Ascending aorta (tissue), 2 donors: ENCODE results near the gene AGAP1. TPM values are rescaled to one million over a fixed set of nuclear protein-coding genes. Genes with fewer than 3 reads are reported as not detected.

Experiments used
- DNase-seq, 2 donors: peaks; one replicate each; pipeline ENCODE4 v3.0.0-alpha.2; 2019; ENCODE audit warnings: low spot score in 2 of 2
- H3K27ac ChIP-seq, 2 donors: fragments of 200-600 bp; sonication (generic); one replicate each; pipeline ENCODE4 v1.5.1; 2016 to 2017; ENCODE audit warnings: mild to moderate bottlenecking in 1 of 2
- H3K27me3 ChIP-seq: fragments of 200-600 bp; sonication (generic); one replicate; pipeline ENCODE4 v1.5.1; 2017
- H3K36me3 ChIP-seq, 2 donors: fragments of 200-600 bp; sonication (generic); one replicate each; pipeline ENCODE4 v1.5.1; 2016
- H3K4me1 ChIP-seq, 2 donors: fragments of 200-600 bp; sonication (generic); one replicate each; pipeline ENCODE4 v1.5.1; 2016 to 2017; ENCODE audit warnings: mild to moderate bottlenecking in 1 of 2
- H3K4me3 ChIP-seq, 2 donors: fragments of 200-600 bp; sonication (generic); one replicate each; pipeline ENCODE4 v1.5.1; 2016 to 2017; ENCODE audit warnings: mild to moderate bottlenecking in 1 of 2
- H3K9me3 ChIP-seq, 2 donors: fragments of 200-600 bp; sonication (generic); one replicate each; pipeline ENCODE4 v1.5.1; 2016
- intact Hi-C: fragments of 100-400 bp; cut with DNase I; formaldehyde crosslinking; loops from one replicate; pipeline ENCODE4 v1.15.1; 2023
- total RNA-seq: library from RNA; depleted of rRNA; stranded (reverse); fragments of >200 nt; gene quantifications from one replicate; pipeline ENCODE4 v1.1.0, GENCODE V29; 2016
- TF ChIP-seq, protein P1 (sequence below), 3 experiments: fragments of 200-600 bp in 2 of 3; fragments of 450-650 bp in 1 of 3; sonication (generic) in 2 of 3; IDR thresholded peaks; one replicate each; pipeline ENCODE4 v1.5.1; 2016 to 2019; ENCODE audit warnings: antibody characterized with exemption in 3 of 3, mild to moderate bottlenecking in 1 of 3, moderate library complexity in 1 of 3

The AGAP1 gene
- total RNA-seq, 1 donor from 2014 or later = 19.7 TPM

DNA sequence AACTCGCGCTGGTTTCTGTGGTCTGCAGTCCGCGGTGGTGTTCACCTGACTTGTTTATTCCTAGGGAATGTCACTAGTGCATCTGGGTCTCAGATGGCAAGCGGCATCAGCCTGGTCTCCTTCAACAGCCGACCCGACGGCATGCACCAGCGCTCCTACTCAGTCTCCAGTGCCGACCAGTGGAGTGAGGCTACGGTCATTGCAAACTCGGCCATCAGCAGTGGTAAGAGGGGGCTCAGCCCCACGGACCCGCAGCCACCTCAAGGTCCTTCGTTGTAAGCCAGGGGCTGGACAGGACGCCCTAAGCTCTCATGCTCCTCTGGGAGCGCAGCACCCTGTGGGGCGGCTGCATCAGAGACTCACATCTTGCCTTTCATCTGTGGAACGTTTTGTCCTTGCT, 436.9 kb downstream of the AGAP1 start:
- H3K36me3 ChIP-seq = peaks cover 6 to 21% of the 10 kb centered on the region in 2 donors
- H3K27ac ChIP-seq = no peak overlapping the region
- H3K9me3 ChIP-seq = no peaks in the 10 kb centered on the region
- H3K27me3 ChIP-seq = no peaks in the 10 kb centered on the region
- no peaks in the 10 kb centered on the region for H3K4me1 ChIP-seq
- DNase-seq = no peak
- no peak overlapping the region for H3K4me3 ChIP-seq
- intact Hi-C loops = no loop called here
- TF ChIP-seq, protein P1, sequence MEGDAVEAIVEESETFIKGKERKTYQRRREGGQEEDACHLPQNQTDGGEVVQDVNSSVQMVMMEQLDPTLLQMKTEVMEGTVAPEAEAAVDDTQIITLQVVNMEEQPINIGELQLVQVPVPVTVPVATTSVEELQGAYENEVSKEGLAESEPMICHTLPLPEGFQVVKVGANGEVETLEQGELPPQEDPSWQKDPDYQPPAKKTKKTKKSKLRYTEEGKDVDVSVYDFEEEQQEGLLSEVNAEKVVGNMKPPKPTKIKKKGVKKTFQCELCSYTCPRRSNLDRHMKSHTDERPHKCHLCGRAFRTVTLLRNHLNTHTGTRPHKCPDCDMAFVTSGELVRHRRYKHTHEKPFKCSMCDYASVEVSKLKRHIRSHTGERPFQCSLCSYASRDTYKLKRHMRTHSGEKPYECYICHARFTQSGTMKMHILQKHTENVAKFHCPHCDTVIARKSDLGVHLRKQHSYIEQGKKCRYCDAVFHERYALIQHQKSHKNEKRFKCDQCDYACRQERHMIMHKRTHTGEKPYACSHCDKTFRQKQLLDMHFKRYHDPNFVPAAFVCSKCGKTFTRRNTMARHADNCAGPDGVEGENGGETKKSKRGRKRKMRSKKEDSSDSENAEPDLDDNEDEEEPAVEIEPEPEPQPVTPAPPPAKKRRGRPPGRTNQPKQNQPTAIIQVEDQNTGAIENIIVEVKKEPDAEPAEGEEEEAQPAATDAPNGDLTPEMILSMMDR (IDR thresholded peaks at IDR 0.05) = no peak

DNA sequence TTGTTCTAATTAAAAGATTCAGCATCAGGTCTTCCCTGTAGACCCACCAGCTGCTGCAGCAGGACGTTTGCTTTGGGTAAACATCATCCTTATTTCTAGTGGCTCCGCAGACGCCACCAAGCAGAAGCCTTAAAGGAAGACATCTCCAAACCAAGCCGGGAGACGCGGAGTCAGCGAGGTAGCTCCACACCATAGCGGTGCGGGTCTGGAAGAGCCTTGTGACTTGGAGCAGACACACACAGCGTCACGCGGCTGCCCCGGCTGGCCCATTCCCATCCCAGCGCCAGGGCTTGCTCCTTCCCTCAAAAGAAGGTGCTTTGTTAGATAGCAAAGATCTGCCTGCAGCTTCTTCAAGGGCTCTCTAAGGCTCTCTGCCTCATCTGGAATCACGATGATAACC, 437.8 kb downstream of the AGAP1 start:
- H3K4me1 ChIP-seq = no peaks in the 10 kb centered on the region
- H3K27ac ChIP-seq = no peak overlapping the region
- intact Hi-C loops = no loop called here
- H3K9me3 ChIP-seq = no peaks in the 10 kb centered on the region
- H3K36me3 ChIP-seq = peaks cover 6 to 21% of the 10 kb centered on the region in 2 donors
- no peak overlapping the region for H3K4me3 ChIP-seq
- TF ChIP-seq, protein P1 (IDR thresholded peaks at IDR 0.05) = no peak
- no peaks in the 10 kb centered on the region for H3K27me3 ChIP-seq
- DNase-seq = no peak

GRCh38 chr2:235934059-235934773, 440.4 kb downstream of the AGAP1 start:
- Histone ChIP-seq H3K27me3 (no peaks in the 10 kb centered on the region), H3K4me3 (no peak overlapping the region), H3K27ac (no peak overlapping the region), H3K4me1 (no peaks in the 10 kb centered on the region), H3K9me3 (no peaks in the 10 kb centered on the region), H3K36me3 (peaks cover 6 to 21% of the 10 kb centered on the region in 2 donors)
- intact Hi-C loops = no loop called here
- TF ChIP-seq, protein P1 (IDR thresholded peaks at IDR 0.05) = no peak
- DNase-seq = no peak

DNA sequence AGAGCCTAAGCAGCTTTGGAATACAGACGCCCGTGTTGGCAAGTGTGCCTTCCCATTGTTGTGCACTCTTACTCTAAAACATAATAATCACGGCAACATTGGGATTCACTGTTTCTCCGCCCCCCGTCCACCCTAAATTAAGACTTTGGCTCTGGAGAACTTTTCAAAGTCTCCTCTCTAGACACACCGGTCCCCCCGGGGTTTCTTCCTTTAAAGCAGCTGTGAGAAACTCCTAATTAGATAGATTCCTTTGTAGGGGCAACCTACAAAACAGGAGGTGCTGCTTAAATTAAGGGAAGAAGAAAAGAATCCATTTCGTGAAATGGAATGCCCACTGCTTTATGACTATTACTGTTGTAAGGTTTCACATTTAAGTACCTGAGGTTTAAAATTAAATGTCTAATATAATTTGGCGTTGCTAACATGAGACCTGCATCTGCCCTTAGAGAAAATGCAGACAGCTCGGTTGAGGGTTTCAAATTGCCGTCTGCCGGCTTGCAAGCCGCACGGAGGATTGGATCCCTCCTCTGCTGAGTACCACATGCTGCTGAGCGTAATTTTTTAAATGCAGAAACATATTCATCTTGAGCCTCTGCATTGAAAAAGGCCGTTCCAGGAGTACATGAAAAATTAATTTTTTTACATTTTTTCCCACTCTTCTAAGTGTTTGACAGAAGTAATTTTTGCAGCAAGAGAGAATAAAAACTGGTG, 441.1 kb downstream of the AGAP1 start:
- Histone ChIP-seq H3K9me3 (no peaks in the 10 kb centered on the region), H3K27me3 (no peaks in the 10 kb centered on the region), H3K4me3 (no peak overlapping the region), H3K27ac (no peak overlapping the region), H3K4me1 (no peaks in the 10 kb centered on the region), H3K36me3 (peaks cover 6 to 21% of the 10 kb centered on the region in 2 donors)
- DNase-seq = no peak
- intact Hi-C loops = no loop called here
- TF ChIP-seq, protein P1 (IDR thresholded peaks at IDR 0.05) = no peak

DNA sequence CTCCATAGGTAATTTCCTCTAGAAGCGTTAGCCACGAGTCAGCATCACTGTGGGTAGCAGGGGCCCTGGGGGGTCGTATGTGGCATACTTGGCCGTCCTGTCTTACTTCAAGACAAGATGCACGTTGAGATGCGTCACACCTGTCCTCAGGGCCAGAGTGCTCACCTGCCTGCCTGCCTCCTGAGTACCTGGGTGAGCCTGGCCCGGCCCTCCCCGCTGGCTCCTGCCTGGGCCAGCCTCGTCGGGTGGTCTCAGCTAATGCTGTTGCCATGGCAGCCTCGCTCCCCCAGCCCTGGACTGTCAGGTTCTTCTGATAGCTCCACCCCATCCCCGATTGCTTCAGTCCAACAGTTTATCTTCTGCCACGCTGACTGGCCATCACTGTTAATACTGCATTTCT, 441.9 kb downstream of the AGAP1 start:
- no peak overlapping the region for H3K4me3 ChIP-seq
- no peaks in the 10 kb centered on the region for H3K9me3 ChIP-seq
- intact Hi-C loops = no loop called here
- H3K36me3 ChIP-seq = peaks cover 6 to 15% of the 10 kb centered on the region in 2 donors
- TF ChIP-seq, protein P1 (IDR thresholded peaks at IDR 0.05) = no peak
- DNase-seq = no peak
- no peak overlapping the region for H3K27ac ChIP-seq
- H3K4me1 ChIP-seq = no peaks in the 10 kb centered on the region
- H3K27me3 ChIP-seq = no peaks in the 10 kb centered on the region
